SU-DHL-6 (cell line): ENCODE results near the gene FAM83D.

Experiments
- H2AFZ ChIP-seq: fragments of 200-600 bp; sonication (generic); 2 replicates; pipeline ENCODE4 v1.6.1; 2014; ENCODE audit warnings: low read depth, mild to moderate bottlenecking, moderate library complexity, mixed read lengths, antibody characterized with exemption, low read length; ENCODE audit not compliant: severe bottlenecking
- H3F3A ChIP-seq: fragments of 200-600 bp; shearing (Covaris generic); 2 replicates; pipeline ENCODE4 v1.6.0; 2016; ENCODE audit warnings: antibody characterized with exemption, mild to moderate bottlenecking; ENCODE audit not compliant: insufficient read depth
- H3K27ac ChIP-seq: fragments of 200-600 bp; sonication (generic); 2 replicates; pipeline ENCODE4 v1.5.1; 2016; ENCODE audit warnings: low read depth, mild to moderate bottlenecking, low read length, moderate library complexity, mixed read lengths
- H3K27me3 ChIP-seq: fragments of 200-600 bp; sonication (generic), shearing (Covaris generic); 2 replicates; pipeline ENCODE4 v1.6.0; 2014; ENCODE audit warnings: mild to moderate bottlenecking, low read length
- H3K36me3 ChIP-seq: fragments of 200-600 bp; sonication (generic); 2 replicates; pipeline ENCODE4 v1.6.1; 2014; ENCODE audit warnings: mild to moderate bottlenecking, low read length, mixed read lengths
- H3K4me2 ChIP-seq: fragments of 300-600, 200-600 bp; shearing (Covaris generic), sonication (generic); 2 replicates; pipeline ENCODE4 v1.6.0; 2014; ENCODE audit warnings: low read length, low read depth, mild to moderate bottlenecking; ENCODE audit not compliant: poor library complexity, severe bottlenecking
- H3K4me3 ChIP-seq: fragments of 200-600 bp; sonication (generic); 2 replicates; pipeline ENCODE4 v1.5.1; 2014; ENCODE audit warnings: antibody characterized with exemption, low read length, mild to moderate bottlenecking, mixed read lengths; ENCODE audit not compliant: insufficient read depth, poor library complexity, severe bottlenecking
- H3K79me2 ChIP-seq: fragments of 200-600 bp; sonication (generic); 2 replicates; pipeline ENCODE4 v1.6.1; 2014; ENCODE audit warnings: mild to moderate bottlenecking, low read length, moderate library complexity; ENCODE audit not compliant: insufficient read depth
- H3K9ac ChIP-seq: fragments of 200-600 bp; sonication (generic); 2 replicates; pipeline ENCODE4 v1.7.0; 2014; ENCODE audit warnings: mild to moderate bottlenecking, low read length
- H3K9me2 ChIP-seq: fragments of 200-600 bp; sonication (generic); replicated peaks from 2 replicates; pipeline ENCODE4 v1.6.1; 2014; ENCODE audit warnings: low read length; ENCODE audit not compliant: insufficient read depth
- H3K9me3 ChIP-seq: fragments of 200-600 bp; sonication (generic); 2 replicates; pipeline ENCODE4 v1.6.1; 2014; ENCODE audit warnings: low read length, mixed read lengths; ENCODE audit not compliant: insufficient read depth
- H4K20me1 ChIP-seq: fragments of 200-600 bp; sonication (generic); 2 replicates; pipeline ENCODE4 v1.6.1; 2014; ENCODE audit warnings: low read depth, mild to moderate bottlenecking, antibody characterized with exemption, low read length, moderate library complexity, mixed read lengths
- EZH2phosphoT487 ChIP-seq: fragments of 200-600 bp; sonication (generic), shearing (Covaris generic); conservative IDR thresholded peaks from 2 replicates; pipeline ENCODE4 v1.6.1; 2018; ENCODE audit warnings: mild to moderate bottlenecking, antibody characterized with exemption, low read length, moderate library complexity, mixed read lengths
- TF ChIP-seq, protein P1 (sequence below): fragments of 200-600 bp; sonication (generic); IDR thresholded peaks from one replicate; pipeline ENCODE4 v1.5.1; 2017; ENCODE audit warnings: antibody characterized with exemption, mild to moderate bottlenecking, low read length, moderate library complexity; ENCODE audit not compliant: insufficient read depth, poor library complexity, severe bottlenecking

Gene FAM83D

DNA sequence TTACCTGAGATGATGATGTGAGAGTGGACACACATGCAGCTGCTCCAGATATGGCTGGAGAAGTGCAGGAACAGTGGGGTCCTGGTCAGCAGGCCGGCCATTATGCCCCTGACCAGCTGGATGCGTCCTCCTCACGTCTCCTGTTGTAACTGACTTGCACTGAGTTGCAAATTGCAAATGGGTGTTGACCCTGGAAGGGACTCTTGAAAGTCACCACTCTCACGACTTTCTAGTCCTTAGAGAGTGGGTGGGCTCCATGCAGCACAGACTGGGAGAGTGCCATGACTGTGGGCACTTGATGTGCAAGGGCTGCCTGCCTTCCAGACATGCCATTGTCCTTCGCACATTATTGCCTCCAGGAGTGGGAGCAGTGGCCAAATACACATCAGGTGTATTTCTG, 10.8 kb downstream of the FAM83D start:
- Histone ChIP-seq H3K9me2 (no peaks in the 10 kb centered on the region), H3K4me3 (no peak overlapping the region), H3K9ac (no peak overlapping the region), H2AFZ (no peak overlapping the region), H3K79me2 (peaks cover 100% of the 10 kb centered on the region), H3K27ac (no peak overlapping the region), H3K36me3 (peaks cover 11% of the 10 kb centered on the region; the same call in 1 of the 2 replicates), H3K27me3 (no peaks in the 10 kb centered on the region), H3K9me3 (no peaks in the 10 kb centered on the region), H3K4me2 (no peak overlapping the region), H4K20me1 (peaks cover 16% of the 10 kb centered on the region; the same call in 1 of the 2 replicates), H3F3A (no peaks in the 10 kb centered on the region; the same call in 1 of the 2 replicates)
- TF ChIP-seq, protein P1, sequence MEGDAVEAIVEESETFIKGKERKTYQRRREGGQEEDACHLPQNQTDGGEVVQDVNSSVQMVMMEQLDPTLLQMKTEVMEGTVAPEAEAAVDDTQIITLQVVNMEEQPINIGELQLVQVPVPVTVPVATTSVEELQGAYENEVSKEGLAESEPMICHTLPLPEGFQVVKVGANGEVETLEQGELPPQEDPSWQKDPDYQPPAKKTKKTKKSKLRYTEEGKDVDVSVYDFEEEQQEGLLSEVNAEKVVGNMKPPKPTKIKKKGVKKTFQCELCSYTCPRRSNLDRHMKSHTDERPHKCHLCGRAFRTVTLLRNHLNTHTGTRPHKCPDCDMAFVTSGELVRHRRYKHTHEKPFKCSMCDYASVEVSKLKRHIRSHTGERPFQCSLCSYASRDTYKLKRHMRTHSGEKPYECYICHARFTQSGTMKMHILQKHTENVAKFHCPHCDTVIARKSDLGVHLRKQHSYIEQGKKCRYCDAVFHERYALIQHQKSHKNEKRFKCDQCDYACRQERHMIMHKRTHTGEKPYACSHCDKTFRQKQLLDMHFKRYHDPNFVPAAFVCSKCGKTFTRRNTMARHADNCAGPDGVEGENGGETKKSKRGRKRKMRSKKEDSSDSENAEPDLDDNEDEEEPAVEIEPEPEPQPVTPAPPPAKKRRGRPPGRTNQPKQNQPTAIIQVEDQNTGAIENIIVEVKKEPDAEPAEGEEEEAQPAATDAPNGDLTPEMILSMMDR: no peak
- no peak for TF ChIP-seq EZH2phosphoT487

DNA sequence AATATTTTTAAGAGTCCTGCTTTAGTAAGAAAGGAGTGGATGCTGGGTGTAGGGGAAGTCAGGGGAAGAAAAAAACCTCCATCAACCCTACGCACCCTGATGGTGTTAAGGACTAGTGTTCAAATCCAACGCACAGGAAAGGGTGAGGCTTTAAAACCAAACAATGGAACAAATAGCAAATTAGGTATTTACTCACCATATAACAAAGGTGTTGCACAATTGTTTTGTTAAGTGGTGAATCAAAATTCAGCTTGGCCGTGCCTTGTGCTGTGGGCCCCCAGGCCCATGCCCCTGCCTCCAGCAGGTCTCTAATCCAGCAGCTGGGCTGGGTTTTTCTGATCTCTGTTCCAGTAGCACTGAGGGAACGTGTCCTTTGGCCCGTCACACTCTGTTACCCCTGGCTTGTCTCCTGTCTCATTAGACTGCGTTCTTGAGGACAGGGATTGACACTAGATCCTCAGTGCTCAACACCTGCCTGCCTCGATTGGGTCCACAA, 11.8 kb downstream of the FAM83D start:
- H2AFZ ChIP-seq: no peak overlapping the region
- H3K9me2 ChIP-seq: no peaks in the 10 kb centered on the region
- H4K20me1 ChIP-seq: peaks cover 22% of the 10 kb centered on the region; the same call in 1 of the 2 replicates
- H3K4me3 ChIP-seq: no peak overlapping the region
- no peaks in the 10 kb centered on the region for H3K27me3 ChIP-seq
- H3K4me2 ChIP-seq: no peak overlapping the region
- H3K9ac ChIP-seq: no peak overlapping the region
- H3K27ac ChIP-seq: no peak overlapping the region
- no peaks in the 10 kb centered on the region for H3K9me3 ChIP-seq
- TF ChIP-seq EZH2phosphoT487: no peak
- TF ChIP-seq, protein P1: no peak
- H3F3A ChIP-seq: no peaks in the 10 kb centered on the region; the same call in 1 of the 2 replicates
- peaks cover 99% of the 10 kb centered on the region for H3K79me2 ChIP-seq
- peaks cover 20% of the 10 kb centered on the region; the same call in 1 of the 2 replicates for H3K36me3 ChIP-seq

DNA sequence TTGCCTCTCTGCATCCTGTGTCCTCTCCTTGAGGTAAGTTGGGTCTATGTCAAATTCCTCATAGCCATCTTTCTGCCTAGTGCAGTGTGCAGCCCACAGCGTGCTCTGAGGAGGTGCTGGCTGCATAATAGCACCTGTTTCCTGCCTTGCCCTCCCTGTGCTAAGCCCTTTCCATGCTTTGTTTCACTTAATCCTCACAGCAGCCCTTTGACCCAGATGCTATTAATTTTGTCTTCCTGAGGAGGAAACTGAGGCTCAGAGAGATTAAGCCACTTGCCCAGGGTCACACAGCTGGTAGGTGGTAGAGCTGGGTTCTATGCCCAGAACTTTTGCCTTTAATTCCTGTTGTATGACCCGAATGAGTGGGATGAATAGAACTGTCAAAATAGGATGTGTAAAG, 13.5 kb downstream of the FAM83D start:
- H3K79me2 ChIP-seq: peaks cover 90% of the 10 kb centered on the region
- no peaks in the 10 kb centered on the region for H3K9me3 ChIP-seq
- H3F3A ChIP-seq: no peaks in the 10 kb centered on the region
- no peak overlapping the region for H2AFZ ChIP-seq
- no peak overlapping the region for H3K4me3 ChIP-seq
- H3K4me2 ChIP-seq: no peak overlapping the region
- H3K36me3 ChIP-seq: peaks cover 27% of the 10 kb centered on the region; the same call in 1 of the 2 replicates
- H3K27ac ChIP-seq: no peak overlapping the region
- H3K9ac ChIP-seq: no peak overlapping the region
- TF ChIP-seq EZH2phosphoT487: no peak
- TF ChIP-seq, protein P1: no peak
- H4K20me1 ChIP-seq: peaks cover 22% of the 10 kb centered on the region; the same call in 1 of the 2 replicates
- no peaks in the 10 kb centered on the region for H3K27me3 ChIP-seq
- H3K9me2 ChIP-seq: no peaks in the 10 kb centered on the region
